ELF-1 (cell line): ENCODE results near the gene BBC3.
"Not testable (repeated sequence)": the region's sequence is repeated elsewhere in the genome, so short reads cannot be mapped to it uniquely, and the experiment has no call there.

Source experiments
- DNase-seq: peaks from one replicate; pipeline ENCODE4 v3.0.0-alpha.2; 2016; ENCODE audit warnings: low read depth, low spot score

The BBC3 gene, protein sequence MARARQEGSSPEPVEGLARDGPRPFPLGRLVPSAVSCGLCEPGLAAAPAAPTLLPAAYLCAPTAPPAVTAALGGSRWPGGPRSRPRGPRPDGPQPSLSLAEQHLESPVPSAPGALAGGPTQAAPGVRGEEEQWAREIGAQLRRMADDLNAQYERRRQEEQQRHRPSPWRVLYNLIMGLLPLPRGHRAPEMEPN

GRCh38 chr19:47230921-47231214 is at the start of gene BBC3:
BBC3 (minus strand) TSS chr19:47231199; CDS start chr19:47228431, 2,768 bp downstream.
- no peak for DNase-seq

DNA sequence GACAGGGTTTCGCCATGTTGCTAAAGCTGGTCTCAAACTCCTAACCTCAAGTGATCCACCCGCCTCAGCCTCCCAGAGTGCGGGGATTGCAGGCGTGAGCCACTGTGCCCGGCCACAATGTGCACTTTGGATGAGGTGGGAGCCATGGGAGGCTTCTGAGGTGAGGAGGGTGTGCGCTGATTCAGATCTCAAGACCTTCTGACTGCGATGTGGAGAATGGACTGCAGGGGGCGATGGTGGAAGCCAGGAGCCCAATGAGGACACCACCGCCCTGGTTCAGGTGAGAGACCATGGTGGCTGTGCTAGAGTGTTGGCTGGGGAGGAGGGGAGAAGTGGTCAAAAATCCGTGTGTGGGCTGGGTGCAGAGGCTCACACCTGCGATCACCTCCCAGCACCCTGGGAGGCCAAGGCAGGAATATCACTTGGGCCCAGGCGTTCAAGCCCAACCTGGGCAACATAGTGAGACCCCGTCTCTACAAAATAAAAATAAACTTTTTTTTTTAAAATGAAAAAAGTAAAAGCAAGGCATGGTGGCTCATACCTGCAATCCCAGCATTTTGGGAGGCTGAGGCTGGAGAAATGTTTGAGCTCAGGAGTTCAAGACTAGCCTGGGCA is 49.3 kb upstream of the BBC3 start:
- DNase-seq = peak; percentile 81

DNA sequence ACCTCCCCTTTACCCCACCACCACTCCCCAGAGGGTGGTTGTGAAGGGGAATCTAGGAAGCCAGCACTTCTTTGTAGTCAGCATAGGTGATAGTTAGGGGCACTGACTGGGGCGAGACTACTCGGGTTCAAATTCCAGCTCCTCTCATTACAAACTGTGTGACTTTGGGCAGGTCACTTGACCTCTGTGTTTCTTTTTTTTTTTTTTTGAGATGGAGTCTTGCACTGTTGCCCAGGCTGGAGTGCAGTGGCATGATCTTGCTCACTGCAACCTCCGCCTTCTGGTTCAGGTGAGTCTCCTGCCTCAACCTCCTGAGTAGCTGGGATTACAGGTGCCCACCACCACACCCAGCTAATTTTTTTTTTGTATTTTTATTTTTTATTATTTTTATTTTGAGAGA is 45.5 kb upstream of the BBC3 start:
- DNase-seq = not testable (repeated sequence)

- peak; percentile 16 for DNase-seq
These were observed 44.9 kb upstream of the BBC3 start for GRCh38 chr19:47275791-47276461.

DNA sequence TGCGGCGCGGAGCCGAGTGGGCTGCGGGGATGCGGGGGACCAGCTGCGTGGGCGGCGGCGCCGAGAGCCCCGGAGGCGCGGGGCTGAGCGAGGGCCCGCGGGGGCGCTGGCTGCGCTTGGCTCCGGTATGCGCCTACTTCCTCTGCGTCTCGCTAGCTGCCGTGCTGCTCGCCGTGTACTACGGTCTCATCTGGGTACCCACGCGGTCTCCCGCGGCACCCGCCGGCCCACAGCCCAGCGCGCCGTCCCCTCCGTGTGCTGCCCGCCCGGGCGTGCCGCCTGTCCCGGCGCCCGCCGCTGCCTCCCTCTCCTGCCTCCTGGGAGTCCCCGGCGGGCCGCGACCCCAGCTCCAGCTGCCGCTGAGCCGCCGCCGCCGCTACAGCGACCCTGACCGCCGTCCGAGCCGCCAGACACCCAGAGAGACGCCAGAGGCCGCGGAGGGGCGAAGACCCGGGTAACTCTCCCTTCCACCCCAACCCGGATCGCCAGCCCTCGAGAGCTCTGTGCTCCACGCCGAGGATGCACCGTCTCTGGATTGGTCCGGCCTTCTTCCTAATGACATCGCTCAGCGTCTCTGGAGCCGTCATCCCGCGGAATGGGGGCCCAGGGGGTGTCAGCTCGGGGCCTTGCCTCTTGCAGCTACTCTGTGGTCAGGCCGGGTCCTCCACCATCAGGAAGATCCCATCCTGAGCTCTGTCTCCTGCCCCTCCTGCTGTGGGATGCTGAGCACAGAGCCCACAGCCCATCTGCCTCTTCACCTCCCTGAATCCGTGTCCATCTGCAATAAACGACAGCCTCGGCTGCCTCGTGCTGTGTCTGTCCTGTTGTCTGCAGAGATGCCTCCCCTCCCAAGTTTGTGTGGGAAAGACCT is 44.1 kb upstream of the BBC3 start:
- peak; percentile 44 for DNase-seq

DNA sequence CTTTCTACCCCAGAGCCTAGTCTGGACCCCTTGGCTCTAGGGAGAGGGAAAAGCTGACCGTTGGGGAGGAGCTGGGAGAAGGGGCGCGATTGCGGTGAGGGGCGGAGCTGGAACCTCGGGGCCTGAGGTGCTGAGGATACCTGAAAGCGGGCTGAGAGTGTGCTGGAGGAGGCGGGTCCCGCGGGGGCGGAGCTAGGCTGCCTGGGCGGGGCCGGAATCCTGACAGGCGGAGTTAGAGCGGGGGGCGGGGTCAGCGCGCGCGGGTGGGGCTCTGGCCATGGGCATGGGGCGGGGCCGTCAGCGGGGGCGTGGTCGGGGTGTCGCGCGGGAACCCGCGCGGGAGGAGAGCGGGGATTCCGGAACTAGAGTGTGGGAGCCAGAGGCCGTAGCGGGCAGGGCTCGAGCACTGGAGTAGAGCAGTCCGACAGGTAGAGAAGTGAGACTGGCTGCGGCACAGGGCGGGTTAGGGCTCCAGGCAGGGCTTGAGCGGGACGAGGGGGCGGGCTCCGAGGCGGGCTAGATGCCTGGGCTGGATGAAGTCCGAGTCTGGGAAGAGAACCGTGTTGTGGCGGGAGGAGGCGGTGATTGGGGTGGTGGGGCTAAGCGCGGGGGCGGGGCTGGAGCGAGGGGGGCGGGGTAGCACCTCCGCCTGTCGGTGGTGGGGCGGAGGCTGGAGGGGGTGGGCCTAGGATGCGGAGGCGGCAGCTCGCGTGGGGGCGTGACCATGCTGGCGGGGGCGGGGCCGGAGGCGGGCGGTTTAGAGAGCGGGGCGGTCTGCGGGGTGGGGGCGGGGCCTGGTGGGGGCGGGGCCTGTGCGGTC is 43.3 kb upstream of the BBC3 start, which contains the start of gene INAFM1:
TSS of gene INAFM1 (plus strand) at position 815 of the 820 bp plus-strand sequence. CDS start 35 bp downstream, outside the sequence.
- DNase-seq = peak; percentile 95

DNA sequence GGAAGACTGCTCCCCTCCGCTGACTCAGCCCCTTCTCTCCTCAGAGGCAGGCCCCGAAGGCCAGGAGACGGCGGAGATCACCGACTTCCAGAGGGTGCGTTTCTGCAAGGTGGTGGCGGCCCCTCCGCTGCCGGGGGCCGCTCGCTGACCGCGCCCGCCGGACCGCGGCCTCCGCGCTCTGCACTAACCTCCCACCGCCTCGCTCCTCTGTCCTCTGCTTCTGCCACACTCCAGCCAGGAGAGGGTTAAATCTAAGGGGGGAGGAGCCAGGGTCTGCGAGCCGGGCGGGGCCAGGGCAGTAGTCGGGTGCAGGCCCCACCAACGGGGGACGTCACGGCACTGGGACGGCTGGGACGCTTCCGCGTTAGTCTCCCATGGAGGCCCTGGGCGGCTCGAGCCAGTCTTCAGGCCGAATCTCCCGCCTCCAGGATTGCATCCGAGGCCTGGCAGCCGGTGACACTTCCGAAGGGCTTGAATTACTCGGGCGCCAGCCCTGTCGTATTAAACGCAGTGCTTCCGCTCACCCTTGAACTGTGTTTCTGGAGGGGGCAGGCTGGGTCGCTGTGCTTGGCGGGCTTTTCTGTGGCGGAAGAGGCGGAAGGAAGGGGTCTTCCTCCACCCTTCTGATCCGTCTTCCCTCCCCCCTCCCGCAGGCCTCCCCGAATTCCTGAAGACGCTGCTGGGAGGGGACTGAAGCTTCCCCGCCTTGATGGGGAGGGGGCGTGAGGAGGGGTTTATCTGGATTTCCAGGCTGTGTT is 42.5 kb upstream of the BBC3 start:
- DNase-seq = peak; percentile 96

GRCh38 chr19:47272448-47273312 is 41.7 kb upstream of the BBC3 start:
- peak; percentile 38 for DNase-seq

DNA sequence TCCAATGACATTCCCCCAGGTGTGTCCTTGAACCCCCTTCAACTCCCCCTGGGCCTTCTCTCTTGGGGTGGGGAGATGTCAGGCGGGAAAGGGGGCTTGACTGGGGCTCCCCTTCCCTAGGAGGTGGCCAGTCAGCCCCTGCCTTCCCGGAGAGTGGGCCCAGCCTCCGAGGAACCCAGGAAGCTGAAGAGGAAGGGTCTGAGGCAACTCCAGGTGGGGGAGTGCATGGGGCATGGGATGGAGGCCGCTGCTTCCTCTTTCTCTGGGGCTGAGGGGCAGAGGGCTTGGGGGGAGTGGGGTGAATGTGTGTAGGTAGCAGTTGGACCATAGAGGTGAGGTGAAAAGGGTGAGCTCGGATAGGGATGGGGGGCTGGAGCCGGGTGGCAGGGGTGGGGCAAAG is 41.0 kb upstream of the BBC3 start:
- no peak for DNase-seq

- no peak for DNase-seq
These were observed 39.4 kb upstream of the BBC3 start for GRCh38 chr19:47270408-47270807.

DNA sequence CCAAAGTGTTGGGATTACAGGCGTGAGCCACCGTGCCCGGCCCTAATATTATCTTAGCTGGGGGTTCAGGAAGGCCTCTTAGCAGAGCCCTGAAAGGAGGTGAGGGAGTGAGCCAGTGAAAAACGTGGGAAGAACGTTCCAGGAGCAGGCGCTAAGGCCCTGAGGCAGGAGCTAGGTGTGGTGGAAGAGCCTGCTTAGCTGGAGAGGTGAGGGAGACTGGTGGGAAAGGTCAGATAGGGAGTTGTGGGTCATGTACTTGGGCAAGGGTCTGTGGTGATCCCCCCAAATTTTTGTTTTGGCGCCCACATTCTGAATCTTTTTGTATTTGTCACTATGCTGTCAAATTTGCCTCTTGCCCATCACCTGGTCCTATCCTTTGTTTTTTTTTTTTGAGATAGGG is 38.6 kb upstream of the BBC3 start:
- no peak for DNase-seq

DNA sequence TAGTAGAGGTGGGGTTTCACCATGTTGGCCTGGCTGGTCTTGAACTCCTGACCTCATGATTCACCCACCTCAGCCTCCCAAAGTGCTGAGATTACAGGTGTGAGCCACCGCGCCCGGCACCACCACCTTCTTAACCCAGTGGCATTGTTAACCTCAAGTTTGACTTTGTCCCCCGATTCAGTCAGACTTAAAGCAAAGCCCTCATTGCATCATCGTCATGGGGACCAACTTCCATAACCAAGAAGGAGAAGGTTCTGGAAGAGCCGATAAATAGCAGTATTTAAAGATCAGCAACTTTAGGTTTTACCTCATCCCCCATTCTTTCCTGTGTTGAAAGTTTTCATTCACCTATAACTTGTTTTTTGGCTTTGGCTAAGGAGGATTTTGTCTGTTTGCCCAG is 37.0 kb upstream of the BBC3 start:
- no peak for DNase-seq

DNA sequence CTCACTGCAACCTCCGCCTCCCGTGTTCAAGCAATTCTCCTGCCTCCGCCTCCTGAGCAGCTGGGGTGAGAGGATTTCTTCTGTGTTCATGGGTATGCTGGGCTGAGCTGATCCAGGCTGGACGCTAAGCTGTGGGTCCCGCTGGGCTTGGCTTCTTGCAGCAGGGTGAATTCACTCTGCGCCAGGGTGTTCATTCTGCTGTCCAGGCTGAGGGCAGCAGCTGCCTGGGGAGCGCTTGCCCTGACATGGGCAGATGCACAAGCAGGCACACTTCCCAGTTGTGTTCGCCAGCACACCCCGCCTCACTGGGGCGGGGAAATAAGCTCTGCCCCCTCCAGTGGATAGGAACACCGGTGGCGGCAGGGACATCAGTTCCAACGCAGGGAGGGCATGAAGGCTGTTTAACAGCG is 36.4 kb upstream of the BBC3 start:
- DNase-seq = no peak

DNA sequence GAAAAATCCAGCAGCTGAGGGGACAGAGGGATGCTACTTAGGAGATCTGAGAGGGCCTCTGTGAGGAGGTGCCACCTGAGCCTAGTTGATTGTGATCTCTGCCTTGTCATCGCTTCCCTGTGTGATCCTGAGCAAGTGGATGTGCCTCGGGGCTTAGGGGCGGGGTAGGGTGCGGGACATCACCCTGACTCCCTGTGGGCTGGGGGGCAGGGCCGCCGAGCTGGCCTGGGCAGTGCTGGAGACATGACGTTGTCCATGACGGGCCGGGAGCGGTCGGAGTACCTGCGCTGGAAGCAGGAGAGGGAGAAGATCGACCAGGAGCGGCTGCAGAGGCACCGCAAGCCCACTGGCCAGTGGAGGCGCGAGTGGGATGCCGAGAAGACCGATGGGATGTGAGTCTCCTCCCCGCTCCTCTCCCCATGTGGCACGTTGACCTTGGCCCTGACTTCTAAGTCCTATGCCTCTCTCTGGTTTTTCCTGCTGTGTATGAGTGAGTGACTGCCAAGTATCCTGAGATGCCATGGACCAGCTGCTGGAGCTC is 35.5 kb upstream of the BBC3 start:
- peak; percentile 54 for DNase-seq

DNA sequence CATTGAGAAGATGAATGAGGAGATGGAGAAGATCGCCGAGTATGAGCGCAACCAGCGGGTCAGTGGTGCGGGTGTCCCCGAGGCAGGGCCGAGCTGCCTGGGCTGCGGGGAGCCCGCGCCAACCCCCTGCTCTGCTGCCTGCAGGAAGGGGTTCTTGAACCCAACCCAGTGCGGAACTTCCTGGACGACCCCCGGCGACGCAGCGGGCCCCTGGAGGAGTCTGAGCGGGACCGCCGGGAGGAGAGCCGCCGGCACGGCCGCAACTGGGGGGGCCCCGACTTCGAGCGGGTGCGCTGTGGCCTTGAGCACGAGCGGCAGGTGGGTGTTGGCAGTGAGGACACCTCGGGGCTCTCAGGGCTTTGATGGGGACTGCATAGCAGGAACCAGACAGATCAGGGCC is 33.6 kb upstream of the BBC3 start:
- DNase-seq = no peak

DNA sequence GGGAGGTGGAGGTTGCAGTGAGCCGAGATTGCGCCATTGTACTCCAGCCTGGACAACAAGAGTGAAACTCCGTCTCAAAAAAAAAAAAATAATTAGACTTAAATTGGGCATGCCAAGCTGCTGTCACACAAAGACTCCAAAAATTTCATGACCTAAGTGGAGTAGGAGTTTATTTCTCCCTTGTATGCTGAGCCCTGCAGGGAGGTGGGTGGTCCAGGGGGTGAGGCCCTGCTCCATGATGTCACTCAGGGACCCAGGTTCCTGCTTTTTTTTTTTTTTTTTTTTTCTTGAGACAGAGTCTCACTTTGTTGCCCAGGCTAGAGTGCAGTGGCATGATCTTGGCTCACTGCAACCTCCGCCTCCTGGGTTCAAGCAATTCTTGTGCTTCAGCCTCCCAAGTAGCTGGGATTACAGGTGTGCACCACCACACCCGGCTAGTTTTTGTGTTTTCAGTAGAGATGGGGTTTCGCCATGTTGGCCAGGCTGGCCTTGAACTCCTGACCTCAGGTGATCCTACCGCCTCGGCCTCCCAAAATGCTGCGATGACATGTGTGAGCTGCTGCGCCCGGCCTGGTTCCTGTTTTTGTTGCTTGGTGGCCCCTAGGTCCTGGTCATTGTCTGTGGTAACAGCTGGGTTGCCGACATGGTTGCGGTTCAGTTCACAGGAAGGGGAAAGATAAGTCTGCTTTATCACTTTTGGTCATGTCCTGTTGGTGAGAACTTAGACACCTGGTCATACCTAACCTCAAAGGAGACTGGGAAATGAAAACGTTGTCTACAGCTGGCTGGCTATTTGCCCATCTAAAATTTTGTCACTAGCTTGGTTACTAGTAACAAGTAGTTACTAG is 31.2 kb upstream of the BBC3 start:
- DNase-seq = not testable (repeated sequence)

- DNase-seq = no peak
These were observed 29.5 kb upstream of the BBC3 start for GRCh38 chr19:47260476-47260875.

GRCh38 chr19:47258895-47259555 is 28.0 kb upstream of the BBC3 start:
- no peak for DNase-seq
